SK-N-SH (cell line): Measurements from ENCODE around the gene LILRB5. TPM values are rescaled to one million over a fixed set of nuclear protein-coding genes. Genes with fewer than 3 reads are reported as not detected.

Experiments used
- CTCF ChIA-PET: fragments of 300-600, 350-600 bp; formaldehyde crosslinking; extraction: SDS; loops from one replicate; lab custom pipeline; 2021; lab: Yijun Ruan, JAX
- POLR2A ChIA-PET: fragments of 350-600 bp; sonication (Branson Sonifier 250); formaldehyde crosslinking; extraction: SDS; loops from one replicate; lab custom pipeline; 2020; ENCODE audit warnings: antibody characterized with exemption, inconsistent platforms; lab: Yijun Ruan, JAX
- DNase-seq: peaks from one replicate; pipeline ENCODE4 v3.0.0; 2012
- H2AFZ ChIP-seq: fragments of 200-600 bp; sonication (generic); 2 replicates; pipeline ENCODE4 v1.8.1; 2016; ENCODE audit warnings: antibody characterized with exemption, mild to moderate bottlenecking, low read depth
- H3F3A ChIP-seq: fragments of 200-600 bp; sonication (generic); replicated peaks from 2 replicates; pipeline ENCODE3; 2016; ENCODE audit warnings: antibody characterized with exemption, mild to moderate bottlenecking; ENCODE audit not compliant: insufficient read depth
- H3K27ac ChIP-seq, 2 experiments: fragments of 200-500 bp in 1 of 2; fragments of 200-600 bp in 1 of 2; sonication (Bioruptor generic) in 1 of 2; sonication (generic), shearing (Covaris generic) in 1 of 2; 2 replicates each; pipeline versions ENCODE4 v1.5.1 to v1.6.1; 2014 to 2016; ENCODE audit warnings: low read depth in 2 of 2, inconsistent platforms in 1 of 2, low read length in 1 of 2, mild to moderate bottlenecking in 1 of 2, mixed read lengths in 1 of 2
- H3K27me3 ChIP-seq: fragments of 200-600 bp; sonication (generic), shearing (Covaris generic); 2 replicates; pipeline ENCODE4 v1.6.1; 2016; ENCODE audit warnings: mixed run types; ENCODE audit not compliant: insufficient read depth
- H3K36me3 ChIP-seq, 2 experiments: fragments of 200-500 bp in 1 of 2; fragments of 200-600 bp in 1 of 2; sonication (Bioruptor generic) in 1 of 2; sonication (generic) in 1 of 2; replicated peaks in 1 of 2; 2 replicates each; pipeline versions ENCODE3 to v1.5.1; 2014 to 2016; ENCODE audit warnings: low read length in 1 of 2, mild to moderate bottlenecking in 1 of 2; ENCODE audit not compliant: insufficient read depth in 2 of 2, control insufficient read depth in 1 of 2
- H3K4me1 ChIP-seq, 2 experiments: fragments of 200-500 bp in 1 of 2; fragments of 200-600 bp in 1 of 2; sonication (Bioruptor generic) in 1 of 2; sonication (generic), shearing (Covaris generic) in 1 of 2; 2 replicates each; pipeline versions ENCODE4 v1.5.1 to v1.6.1; 2014 to 2016; ENCODE audit warnings: low read depth in 1 of 2, low read length in 1 of 2, mixed run types in 1 of 2; ENCODE audit not compliant: insufficient read depth in 2 of 2, control insufficient read depth in 1 of 2
- H3K4me2 ChIP-seq: fragments of 200-600 bp; sonication (generic), shearing (Covaris generic); 2 replicates; pipeline ENCODE4 v1.6.1; 2017; ENCODE audit warnings: mixed run types
- H3K4me3 ChIP-seq, 2 experiments: fragments of 200-500 bp in 1 of 2; fragments of 200-600 bp in 1 of 2; sonication (Bioruptor generic) in 1 of 2; sonication (generic), shearing (Covaris generic) in 1 of 2; 2 replicates each; pipeline versions ENCODE4 v1.5.1 to v1.8.1; 2014 to 2016; ENCODE audit warnings: low read depth in 2 of 2, inconsistent platforms in 1 of 2, low read length in 1 of 2, mild to moderate bottlenecking in 1 of 2, mixed read lengths in 1 of 2, moderate library complexity in 1 of 2
- H3K79me2 ChIP-seq: fragments of 200-600 bp; sonication (generic); 2 replicates; pipeline ENCODE4 v1.8.1; 2017; ENCODE audit warnings: mild to moderate bottlenecking; ENCODE audit not compliant: insufficient read depth
- H3K9ac ChIP-seq: fragments of 200-600 bp; sonication (generic); 2 replicates; pipeline ENCODE4 v1.6.1; 2017; ENCODE audit warnings: mixed run types
- H3K9me2 ChIP-seq: fragments of 200-600 bp; sonication (generic); 2 replicates; pipeline ENCODE4 v1.6.1; 2017; ENCODE audit warnings: mixed run types
- H3K9me3 ChIP-seq: fragments of 200-600 bp; sonication (generic); 2 replicates; pipeline ENCODE4 v1.6.1; 2017; ENCODE audit warnings: mixed run types, mild to moderate bottlenecking, moderate library complexity
- H4K20me1 ChIP-seq: fragments of 200-600 bp; sonication (generic); 2 replicates; pipeline ENCODE4 v1.6.1; 2017; ENCODE audit warnings: mild to moderate bottlenecking, mixed run types; ENCODE audit not compliant: insufficient read depth
- EP300 ChIP-seq, 2 experiments: IDR thresholded peaks; 2 replicates each; pipeline versions ENCODE4 v1.4.0 to v1.6.1; 2012; ENCODE audit warnings: borderline replicate concordance in 1 of 2, low read depth in 1 of 2, low read length in 1 of 2
- EZH2phosphoT487 ChIP-seq: fragments of 200-600 bp; sonication (generic); IDR thresholded peaks from 2 replicates; pipeline ENCODE4 v1.6.1; 2017; ENCODE audit warnings: low read depth, mixed run types, mild to moderate bottlenecking, antibody characterized with exemption, moderate library complexity, borderline replicate concordance
- FOSL2 ChIP-seq: IDR thresholded peaks from 2 replicates; pipeline ENCODE4 v1.4.0; 2012; ENCODE audit warnings: low read depth, mild to moderate bottlenecking, moderate library complexity, borderline replicate concordance
- GABPA ChIP-seq: IDR thresholded peaks from 2 replicates; pipeline ENCODE4 v1.4.0; 2012; ENCODE audit warnings: low read depth, mild to moderate bottlenecking
- IRF3 ChIP-seq: fragments of 150-350 bp; IDR thresholded peaks from 2 replicates; pipeline ENCODE4 v1.6.1; 2016; ENCODE audit warnings: mild to moderate bottlenecking, low read depth, low read length
- MAX ChIP-seq: IDR thresholded peaks from 2 replicates; pipeline ENCODE4 v1.4.0; 2012; ENCODE audit warnings: low read depth
- MEF2A ChIP-seq: IDR thresholded peaks from 2 replicates; pipeline ENCODE4 v1.4.0; 2012; ENCODE audit warnings: low read depth, borderline replicate concordance
- MXI1 ChIP-seq: IDR thresholded peaks from 2 replicates; pipeline ENCODE4 v1.6.1; 2012; ENCODE audit warnings: mild to moderate bottlenecking, low read depth, low read length, improper control_type of control experiment
- NFIC ChIP-seq: IDR thresholded peaks from 2 replicates; pipeline ENCODE4 v1.4.0; 2012; ENCODE audit warnings: borderline replicate concordance
- POLR2AphosphoS5 ChIP-seq: IDR thresholded peaks from 2 replicates; pipeline ENCODE4 v1.6.1; 2012; ENCODE audit warnings: low read depth, low read length
- RAD21 ChIP-seq: IDR thresholded peaks from 2 replicates; pipeline ENCODE4 v1.6.1; 2012; ENCODE audit warnings: mild to moderate bottlenecking, low read length
- REST ChIP-seq: IDR thresholded peaks from 2 replicates; pipeline ENCODE4 v1.6.1; 2012; ENCODE audit warnings: mild to moderate bottlenecking, low read depth, low read length, moderate library complexity
- RFX5 ChIP-seq: IDR thresholded peaks from 2 replicates; pipeline ENCODE4 v1.6.1; 2012; ENCODE audit warnings: mild to moderate bottlenecking, improper control_type of control experiment, low read length
- RXRA ChIP-seq: IDR thresholded peaks from 2 replicates; pipeline ENCODE4 v1.4.0; 2012; ENCODE audit warnings: low read depth, mild to moderate bottlenecking, borderline replicate concordance
- SIN3A ChIP-seq: IDR thresholded peaks from 2 replicates; pipeline ENCODE4 v1.6.1; 2012; ENCODE audit warnings: low read depth, mild to moderate bottlenecking, low read length, moderate library complexity, borderline replicate concordance
- SMC3 ChIP-seq: IDR thresholded peaks from 2 replicates; pipeline ENCODE4 v1.6.1; 2012; ENCODE audit warnings: low read depth, low read length, improper control_type of control experiment
- TAF1 ChIP-seq: IDR thresholded peaks from 2 replicates; pipeline ENCODE4 v1.6.1; 2012; ENCODE audit warnings: low read depth, mild to moderate bottlenecking, low read length, moderate library complexity, borderline replicate concordance
- TEAD4 ChIP-seq: IDR thresholded peaks from 2 replicates; pipeline ENCODE4 v1.4.0; 2012; ENCODE audit warnings: mild to moderate bottlenecking, borderline replicate concordance; ENCODE audit not compliant: insufficient read depth
- USF1 ChIP-seq: IDR thresholded peaks from 2 replicates; pipeline ENCODE4 v1.4.0; 2012; ENCODE audit warnings: low read depth, borderline replicate concordance
- YY1 ChIP-seq: IDR thresholded peaks from 2 replicates; pipeline ENCODE4 v1.4.0; 2012; ENCODE audit warnings: low read depth, mild to moderate bottlenecking
- ZBTB33 ChIP-seq: IDR thresholded peaks from 2 replicates; pipeline ENCODE4 v1.4.0; 2012; ENCODE audit warnings: low read depth, borderline replicate concordance
- WGBS: methylation state at CpG from one replicate; pipeline ENCODE4 v1.1.6; 2017; ENCODE audit warnings: low lambda C conversion rate; 5-methylcytosine and 5-hydroxymethylcytosine counted together
- polyA plus RNA-seq, 3 experiments: library from polyadenylated mRNA; depleted of rRNA; stranded (reverse); fragments of >200 nt; gene quantifications; 2 replicates each; pipeline ENCODE4 v1.2.3, GENCODE V29; 2012
- TF ChIP-seq, protein P1 (sequence below): fragments of 200-600 bp; sonication (generic); IDR thresholded peaks from 2 replicates; pipeline ENCODE4 v1.6.1; 2017; ENCODE audit warnings: antibody characterized with exemption, mild to moderate bottlenecking, moderate library complexity

Gene LILRB5
- polyA plus RNA-seq, 1 of the 3 experiments (the other 2 are of a cell fraction): not detected

DNA sequence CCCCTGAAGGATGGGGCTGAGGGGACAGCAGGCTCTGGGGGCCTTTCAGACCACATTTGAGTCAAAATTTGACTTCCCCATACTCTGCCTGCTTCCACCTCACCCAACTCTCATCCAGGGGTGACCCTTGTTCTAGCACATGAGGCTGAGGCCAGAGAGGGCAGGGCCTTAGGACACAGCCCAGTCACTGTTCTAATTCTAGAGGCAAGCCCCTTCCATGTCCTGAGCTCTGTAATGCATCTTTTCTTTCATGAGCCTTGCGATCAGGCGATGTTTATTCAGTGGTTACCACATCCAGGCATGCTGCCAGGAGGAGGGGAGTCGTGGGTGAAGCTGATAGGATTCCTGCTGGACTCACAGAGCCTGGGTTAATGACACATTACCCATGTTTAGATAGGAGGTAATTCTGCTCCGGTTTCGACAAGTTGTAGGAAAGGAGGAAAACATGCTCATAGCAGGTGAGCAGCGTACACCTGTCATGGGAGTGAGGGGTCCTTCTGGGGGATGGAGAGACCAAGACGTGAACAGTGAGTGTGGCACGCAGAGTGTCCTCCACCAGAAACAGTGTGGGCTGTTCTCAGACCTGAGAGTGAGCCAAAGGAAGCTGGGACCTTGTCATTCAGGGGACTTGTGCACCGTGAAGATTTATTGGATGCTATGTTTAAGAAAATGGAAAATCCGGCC lies 47.1 kb downstream of the LILRB5 start:
- Histone ChIP-seq H3K9ac (no peak overlapping the region; the same call in 1 of the 2 replicates), H3K27ac (peak overlapping the region; percentile 55 to 72), H3K79me2 (peaks cover 41% of the 10 kb centered on the region), H2AFZ (no peak overlapping the region), H3K9me3 (no peaks in the 10 kb centered on the region), H3F3A (peaks cover 50% of the 10 kb centered on the region), H3K27me3 (no peaks in the 10 kb centered on the region), H3K4me2 (peak overlapping the region; percentile 43), H3K9me2 (no peaks in the 10 kb centered on the region), H3K36me3 (peaks cover 29 to 35% of the 10 kb centered on the region in 2 experiments), H3K4me3 (no peak overlapping the region), H3K4me1 (peaks cover 18 to 39% of the 10 kb centered on the region in 2 experiments; a peak in 3 of 4 replicates), H4K20me1 (peaks cover 66% of the 10 kb centered on the region)
- 39% methylated on average over 10 of the region's 10 CpGs for WGBS
- DNase-seq: peak; percentile 82
- POLR2A ChIA-PET: interaction anchor here (4.5 kb wide), 1 partner anchor 9 kb away, joined by 27 read pairs; the partner anchor contains the start of gene RPS9
- CTCF ChIA-PET: interaction anchor here (0.5 kb wide), 1 partner anchor 113 kb away, joined by 3 read pairs; no protein-coding TSS in a partner anchor
- no peak for TF ChIP-seq TEAD4
- no peak for TF ChIP-seq RFX5
- no peak for TF ChIP-seq IRF3
- TF ChIP-seq YY1: no peak
- peak; percentile 31; the same call in 1 of the 2 replicates for TF ChIP-seq MAX
- no peak for TF ChIP-seq GABPA
- peak; percentile 85 for TF ChIP-seq NFIC
- TF ChIP-seq RXRA: no peak
- no peak for TF ChIP-seq EZH2phosphoT487
- no peak for TF ChIP-seq RAD21
- TF ChIP-seq, protein P1, sequence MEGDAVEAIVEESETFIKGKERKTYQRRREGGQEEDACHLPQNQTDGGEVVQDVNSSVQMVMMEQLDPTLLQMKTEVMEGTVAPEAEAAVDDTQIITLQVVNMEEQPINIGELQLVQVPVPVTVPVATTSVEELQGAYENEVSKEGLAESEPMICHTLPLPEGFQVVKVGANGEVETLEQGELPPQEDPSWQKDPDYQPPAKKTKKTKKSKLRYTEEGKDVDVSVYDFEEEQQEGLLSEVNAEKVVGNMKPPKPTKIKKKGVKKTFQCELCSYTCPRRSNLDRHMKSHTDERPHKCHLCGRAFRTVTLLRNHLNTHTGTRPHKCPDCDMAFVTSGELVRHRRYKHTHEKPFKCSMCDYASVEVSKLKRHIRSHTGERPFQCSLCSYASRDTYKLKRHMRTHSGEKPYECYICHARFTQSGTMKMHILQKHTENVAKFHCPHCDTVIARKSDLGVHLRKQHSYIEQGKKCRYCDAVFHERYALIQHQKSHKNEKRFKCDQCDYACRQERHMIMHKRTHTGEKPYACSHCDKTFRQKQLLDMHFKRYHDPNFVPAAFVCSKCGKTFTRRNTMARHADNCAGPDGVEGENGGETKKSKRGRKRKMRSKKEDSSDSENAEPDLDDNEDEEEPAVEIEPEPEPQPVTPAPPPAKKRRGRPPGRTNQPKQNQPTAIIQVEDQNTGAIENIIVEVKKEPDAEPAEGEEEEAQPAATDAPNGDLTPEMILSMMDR: no peak
- TF ChIP-seq POLR2AphosphoS5: peak; percentile 84
- no peak for TF ChIP-seq MEF2A
- TF ChIP-seq MXI1: peak; percentile 54; the same call in 1 of the 2 replicates
- no peak for TF ChIP-seq FOSL2
- no peak for TF ChIP-seq EP300 (IDR thresholded peaks at IDR 0.05; ENCODE audit: borderline replicate concordance in 1 of 2, low read depth in 1 of 2, low read length in 1 of 2)
- no peak for TF ChIP-seq ZBTB33
- TF ChIP-seq SIN3A: peak; percentile 56
- no peak for TF ChIP-seq TAF1
- no peak for TF ChIP-seq USF1
- TF ChIP-seq SMC3: no peak
- no peak for TF ChIP-seq REST
